HG02610 (cell line): Measurements from ENCODE around the gene ASXL1.
"Not testable (repeated sequence)": the region's sequence is repeated elsewhere in the genome, so short reads cannot be mapped to it uniquely, and the experiment has no call there.

Source experiments
- ATAC-seq: cut with Tn5 transposase; IDR thresholded peaks from one replicate; pipeline ENCODE4 v1.9.1; 2021; ENCODE audit warnings: mild to moderate bottlenecking, moderate library complexity; ENCODE audit not compliant: unreplicated experiment

ASXL1 gene

DNA sequence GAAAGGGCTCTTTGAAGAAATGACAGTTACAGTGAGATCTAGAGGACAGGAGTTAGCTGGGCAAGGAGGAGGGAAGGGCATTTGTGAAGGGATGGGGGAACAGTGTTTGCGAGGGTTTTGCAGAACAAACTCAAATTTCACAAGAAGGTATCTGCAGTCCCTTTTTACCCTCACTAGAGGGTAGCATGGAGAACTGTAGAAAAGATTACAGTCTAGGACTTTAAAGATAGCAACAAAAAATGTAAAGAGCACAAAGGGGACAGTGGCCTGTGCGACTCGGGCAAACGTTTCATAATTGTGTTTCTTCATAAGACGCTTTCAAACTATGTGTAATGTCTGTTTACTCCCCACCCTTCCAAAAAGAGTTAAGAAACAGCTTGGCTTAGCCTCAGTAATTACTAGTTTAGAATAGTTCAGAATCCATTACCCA is 21.2 kb upstream of the ASXL1 start:
- ATAC-seq = no peak

DNA sequence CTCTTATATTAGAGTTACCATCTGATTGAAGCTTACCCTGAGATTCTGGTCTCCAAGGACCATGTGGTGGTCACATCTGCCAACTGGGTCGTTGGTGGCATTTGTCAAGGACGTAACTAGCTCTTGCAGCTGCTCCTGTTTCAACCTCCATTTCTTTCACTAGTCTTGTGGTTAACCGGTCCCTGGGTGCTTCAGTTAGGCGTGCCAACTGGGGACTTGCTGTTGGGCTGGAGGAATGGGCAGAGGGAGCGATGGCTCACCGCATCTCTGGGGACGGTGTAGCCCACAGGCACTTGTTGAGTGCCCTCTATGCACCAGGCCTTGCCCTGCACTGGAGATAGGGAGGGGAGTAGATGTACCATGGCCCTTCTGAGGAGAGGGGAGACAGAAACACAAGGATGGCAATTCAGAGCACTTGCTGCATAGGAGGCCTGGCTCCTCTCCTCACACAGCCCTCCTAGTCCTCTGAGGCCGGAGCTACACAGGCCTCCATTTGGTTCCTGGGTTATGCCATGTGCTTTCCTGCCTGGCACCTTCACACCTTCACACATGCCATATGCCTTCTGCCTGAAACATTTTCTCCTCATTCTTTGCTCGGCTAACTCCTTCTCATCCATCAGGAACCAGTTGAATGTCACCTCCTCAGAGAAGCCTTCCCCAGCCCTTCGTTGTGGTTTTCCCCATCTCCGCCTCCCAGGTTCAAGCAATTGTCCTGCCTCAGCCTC is 20.0 kb upstream of the ASXL1 start:
- no peak for ATAC-seq

DNA sequence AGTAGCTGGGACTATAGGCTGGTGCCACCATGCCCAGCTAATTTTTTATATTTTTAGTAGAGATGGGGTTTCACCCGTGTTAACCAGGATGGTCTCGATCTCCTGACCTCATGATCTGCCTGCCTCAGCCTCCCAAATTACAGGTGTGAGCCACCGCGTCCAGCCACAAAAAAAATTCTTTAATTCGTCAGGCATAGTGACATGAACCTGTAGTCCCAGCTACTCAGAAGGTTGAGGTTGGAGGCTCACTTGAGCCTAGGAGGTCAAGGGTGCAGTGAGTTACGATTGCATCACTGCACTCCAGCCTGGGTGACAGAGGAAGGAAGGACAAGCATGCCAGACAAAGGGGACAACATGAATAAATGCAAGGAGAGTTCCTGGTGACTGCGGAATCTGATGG is 19.5 kb upstream of the ASXL1 start:
- ATAC-seq = no peak

DNA sequence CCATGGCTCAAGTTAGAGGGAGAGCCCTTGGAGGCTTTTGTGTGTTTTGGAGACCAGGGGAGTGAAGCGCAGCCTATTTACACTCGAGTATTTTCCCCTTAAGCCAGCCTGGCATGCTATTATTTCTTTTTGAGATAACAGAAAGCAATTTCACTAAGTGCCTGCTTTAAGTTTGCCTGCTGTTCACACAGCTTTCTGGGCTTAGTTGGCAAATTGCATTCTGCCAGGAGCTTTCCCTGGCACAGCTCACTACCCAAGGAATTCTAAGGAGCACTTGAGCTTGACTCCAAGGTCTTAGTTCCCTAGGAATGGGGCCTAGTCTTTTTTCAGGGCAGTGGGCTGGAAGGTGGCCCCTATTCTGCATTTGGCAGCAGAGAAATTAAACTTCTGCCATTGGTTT is 19.0 kb upstream of the ASXL1 start:
- no peak for ATAC-seq

DNA sequence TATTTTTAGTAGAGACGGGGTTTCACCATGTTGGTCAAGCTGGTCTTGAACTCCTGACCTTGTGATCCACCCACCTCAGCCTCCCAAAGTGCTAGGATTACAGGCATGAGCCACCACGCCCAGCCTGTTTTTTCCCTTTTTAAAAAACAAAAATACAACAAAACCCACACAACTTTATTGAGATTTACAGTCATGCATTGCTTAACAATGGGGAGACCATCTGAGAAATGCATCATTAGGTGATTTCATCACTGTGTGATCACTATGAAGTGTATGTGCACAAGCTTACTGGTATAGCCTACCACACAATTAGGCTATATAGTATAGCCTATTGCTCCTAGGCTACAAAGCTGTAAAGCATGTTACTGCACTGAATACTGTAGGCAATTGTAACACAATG is 17.1 kb upstream of the ASXL1 start:
- ATAC-seq = not testable (repeated sequence)

DNA sequence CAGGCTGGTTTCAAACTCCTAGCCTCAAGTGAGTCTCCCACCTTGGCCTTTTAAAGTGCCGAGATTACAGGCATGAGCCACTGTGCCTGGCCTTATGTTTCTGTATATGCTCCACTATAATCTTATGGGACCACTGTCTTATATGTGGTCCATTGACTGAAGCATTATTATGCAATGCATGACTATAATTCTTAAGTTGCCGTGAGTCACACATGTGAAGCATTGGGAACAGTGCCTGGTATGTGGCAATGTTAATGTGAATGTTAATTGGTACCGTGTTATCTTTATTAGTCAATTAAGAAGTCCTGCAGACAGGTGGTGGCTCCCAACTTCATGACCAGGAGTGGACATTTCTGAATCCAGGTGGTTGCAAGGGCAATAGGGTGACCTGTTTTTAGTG is 14.7 kb upstream of the ASXL1 start:
- ATAC-seq = no peak

DNA sequence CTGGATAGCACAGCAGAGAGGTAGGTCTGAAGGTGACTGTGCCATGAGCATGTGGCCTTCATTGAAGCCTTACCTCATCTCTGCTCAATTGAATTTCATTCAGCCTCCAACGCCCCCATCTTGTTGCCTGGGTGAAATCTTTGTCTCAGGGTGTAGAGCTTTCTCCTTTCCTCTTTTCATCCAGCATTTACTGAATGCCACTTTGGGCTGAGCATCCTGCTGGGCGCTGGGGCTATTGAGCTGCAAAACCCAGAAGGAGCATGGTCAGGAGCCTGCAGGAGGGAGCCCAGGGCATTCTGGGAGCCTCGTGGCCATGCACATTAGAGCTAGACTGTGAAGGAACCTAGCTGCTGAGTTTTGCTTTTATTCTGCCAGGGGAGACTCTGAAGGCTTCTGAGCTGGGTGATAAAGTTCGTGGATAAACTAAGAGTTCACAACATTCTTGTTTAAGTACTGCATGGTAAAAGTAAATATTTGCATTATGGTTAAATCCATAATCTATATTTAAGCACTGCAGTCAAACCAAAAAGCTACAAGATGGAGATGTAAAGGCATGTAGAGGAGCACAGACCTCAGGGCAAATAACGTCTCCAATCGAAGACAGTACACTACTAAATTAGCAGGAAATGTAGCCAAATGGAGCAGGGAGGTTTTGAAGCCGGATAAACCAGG is 13.2 kb upstream of the ASXL1 start:
- ATAC-seq = no peak

DNA sequence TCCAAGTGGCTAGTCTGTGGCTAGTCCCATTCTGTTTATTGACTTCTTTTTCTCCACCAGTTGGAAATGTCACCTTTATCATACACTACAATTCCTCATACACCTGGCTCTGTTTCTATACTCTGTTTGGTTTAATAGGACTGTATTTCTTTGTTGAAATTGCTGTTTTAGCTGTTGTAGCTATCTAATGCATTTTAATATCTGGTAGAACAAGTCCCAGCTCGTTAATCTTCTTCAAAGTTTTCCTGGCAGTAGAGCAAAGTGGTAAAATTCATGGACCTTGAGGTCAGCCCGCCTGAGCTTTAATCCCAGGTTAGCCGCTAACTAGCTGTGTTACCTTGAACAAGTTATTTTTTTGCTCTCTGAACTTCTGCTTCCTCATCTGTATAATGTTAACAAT is 9.9 kb upstream of the ASXL1 start:
- ATAC-seq = no peak

DNA sequence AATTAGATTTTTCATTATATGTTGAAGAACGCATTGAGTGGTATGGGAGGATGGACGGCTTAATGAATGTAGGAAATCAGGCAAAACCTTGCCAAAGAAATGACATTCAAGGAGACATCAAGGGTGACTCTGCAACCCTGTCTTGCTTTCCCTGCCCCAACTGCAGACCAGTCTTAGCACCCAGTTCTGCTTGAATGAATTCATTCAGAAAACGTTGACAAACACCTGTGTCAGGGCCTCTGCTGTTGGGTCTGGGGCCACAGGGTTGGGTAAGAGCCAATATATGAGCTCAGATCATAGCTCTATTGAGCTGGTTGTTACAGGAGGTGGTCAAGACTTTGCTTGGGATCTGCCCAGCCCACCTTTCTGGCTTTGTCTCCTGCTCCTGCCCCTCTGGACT is 7.7 kb upstream of the ASXL1 start:
- no peak for ATAC-seq

DNA sequence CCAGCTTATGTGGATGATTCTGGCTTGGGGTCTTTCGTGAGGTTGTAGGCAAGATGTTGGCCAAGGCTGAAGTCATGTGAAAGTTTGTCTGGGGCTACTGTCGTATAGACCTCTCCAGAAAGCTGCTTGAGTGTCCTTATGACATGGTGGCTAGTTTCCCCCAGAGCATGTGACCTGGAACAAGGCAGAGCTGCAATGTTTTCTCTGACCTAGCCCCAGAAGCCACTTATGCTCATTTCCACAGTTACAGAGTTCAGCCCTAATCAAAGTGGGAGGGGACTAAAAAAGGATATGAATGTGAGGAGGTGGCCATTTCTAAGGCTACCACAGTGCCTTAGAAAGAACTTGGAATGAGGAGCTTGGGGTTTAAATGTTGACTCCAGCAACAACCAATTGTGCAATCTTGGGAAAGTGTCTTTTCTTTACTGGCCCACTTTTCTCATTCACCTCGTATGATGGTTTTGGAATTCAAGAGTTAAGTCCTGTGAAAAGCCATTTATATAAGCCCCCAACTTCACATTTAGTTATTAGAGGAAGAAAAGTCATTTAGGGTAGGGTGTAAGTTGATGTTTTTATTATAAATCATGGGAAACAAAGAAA is 5.9 kb upstream of the ASXL1 start:
- no peak for ATAC-seq

DNA sequence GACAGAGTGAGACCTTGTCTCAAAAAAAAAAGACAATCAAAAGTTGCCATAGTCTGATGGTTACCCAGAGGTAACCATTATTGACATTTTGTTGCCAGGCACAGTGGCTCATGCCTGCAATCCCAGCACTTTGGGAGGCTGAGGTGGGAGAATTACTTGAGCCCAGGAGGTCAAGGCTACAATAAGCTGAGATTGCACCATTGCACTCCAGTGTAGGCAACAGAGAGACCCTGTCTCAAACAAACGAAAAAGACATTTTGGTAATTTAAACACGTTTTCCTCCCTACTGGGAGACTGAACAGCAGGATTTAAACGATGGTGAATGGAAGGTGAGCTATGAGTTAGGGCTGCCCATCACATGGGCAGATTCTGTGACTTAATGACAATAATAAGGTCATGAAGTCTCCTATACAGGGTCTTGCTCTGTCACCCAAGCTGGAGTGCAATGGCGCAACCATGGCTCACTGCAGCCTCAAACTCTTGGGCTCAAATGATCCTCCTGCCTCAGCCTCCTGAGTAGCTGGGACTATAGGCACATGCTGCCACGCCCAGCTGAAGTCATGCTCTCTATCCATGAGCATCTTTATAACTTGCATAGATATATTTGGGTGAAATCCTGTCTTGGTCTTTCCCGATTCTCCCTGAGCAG is 4.2 kb upstream of the ASXL1 start:
- no peak for ATAC-seq

DNA sequence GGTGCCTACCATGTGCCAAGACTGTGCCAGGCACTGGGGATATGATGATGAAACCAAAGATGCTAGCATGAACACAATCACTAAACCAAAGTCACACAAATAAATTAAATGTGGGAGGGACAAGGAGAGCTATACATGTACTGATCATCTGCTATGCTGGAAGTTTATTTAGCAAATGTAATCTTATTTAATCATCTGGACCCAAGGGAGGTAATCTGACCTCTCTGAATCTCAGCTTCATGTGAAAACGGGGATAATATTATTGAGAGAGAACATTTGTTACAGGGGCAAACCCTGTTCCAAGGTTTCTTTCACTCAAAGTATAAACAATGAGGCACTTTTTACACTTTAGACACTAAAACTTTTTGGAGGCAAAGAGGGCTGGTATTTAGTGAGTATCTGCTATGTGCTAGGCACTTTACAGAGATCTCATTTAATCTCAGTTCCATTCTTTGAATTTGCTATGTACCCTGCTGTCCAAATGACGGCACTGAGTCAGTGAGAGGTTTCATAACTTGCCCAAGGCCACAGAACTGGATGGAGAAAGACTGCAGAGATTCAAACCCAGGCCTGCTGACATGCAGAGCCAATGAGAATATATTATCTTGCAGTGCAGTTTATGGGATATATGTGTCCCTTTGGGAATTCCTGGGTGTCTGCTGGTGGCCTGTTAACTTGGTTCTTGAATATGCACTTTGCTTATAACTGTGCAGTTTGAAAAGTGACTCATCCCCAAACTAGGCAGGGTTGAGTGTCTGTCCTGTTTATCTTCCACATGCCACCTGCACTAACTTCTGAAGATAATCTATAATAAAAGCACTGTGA is 3.3 kb upstream of the ASXL1 start:
- ATAC-seq = peak; percentile 32

DNA sequence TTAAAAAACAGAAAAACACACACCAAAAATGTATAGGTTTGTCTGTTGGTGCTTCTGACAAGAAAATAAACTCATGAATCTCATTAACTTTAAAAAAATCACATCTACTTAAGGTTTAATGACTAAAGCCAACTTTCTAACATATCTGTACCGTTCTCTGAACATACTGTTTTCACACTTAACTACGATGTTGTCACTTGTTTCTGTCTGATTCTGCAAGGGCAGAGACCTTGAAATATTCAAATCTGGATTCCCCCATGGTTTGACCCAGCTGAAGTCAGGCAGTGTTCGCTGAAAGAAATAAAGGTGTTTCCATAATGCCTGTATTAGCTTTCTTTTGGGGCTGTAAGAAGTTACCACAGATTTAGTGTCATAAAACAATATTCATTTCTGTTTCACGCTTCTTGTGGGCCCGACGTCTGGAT is 2.7 kb upstream of the ASXL1 start:
- peak; percentile 49 for ATAC-seq

DNA sequence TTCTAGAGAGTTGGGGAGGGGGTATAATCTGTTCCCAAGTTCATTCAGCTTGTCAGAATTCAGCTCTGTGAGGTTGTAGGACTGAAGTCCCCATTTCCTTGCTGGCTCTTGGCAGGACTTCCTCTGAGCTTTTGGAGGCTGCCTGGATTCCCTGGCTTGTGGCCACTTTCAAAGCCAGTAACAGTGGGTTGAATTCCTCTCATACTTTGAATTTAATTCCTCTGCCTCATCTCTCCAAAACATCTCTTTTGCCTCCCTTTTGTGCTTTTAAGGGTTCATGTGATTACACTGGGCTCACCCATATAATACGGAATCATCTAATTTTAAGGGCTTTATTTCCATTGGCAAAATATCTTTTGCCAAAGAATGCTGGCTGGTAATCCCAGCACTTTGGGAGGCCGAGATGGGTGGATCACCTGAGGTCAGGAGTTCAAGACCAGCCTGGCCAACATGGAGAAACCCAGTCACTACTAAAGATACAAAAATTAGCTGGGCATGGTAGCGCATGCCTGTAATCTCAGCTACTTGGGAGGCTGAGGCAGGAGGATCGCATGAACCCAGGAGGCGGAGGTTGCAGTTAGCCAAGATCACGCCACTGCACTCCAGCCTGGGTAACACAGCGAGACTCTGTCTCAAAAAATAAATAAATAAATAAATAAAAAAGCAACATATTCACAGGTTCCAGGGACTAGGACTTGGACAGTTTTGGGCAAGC is 2.1 kb upstream of the ASXL1 start:
- not testable (repeated sequence) for ATAC-seq

DNA sequence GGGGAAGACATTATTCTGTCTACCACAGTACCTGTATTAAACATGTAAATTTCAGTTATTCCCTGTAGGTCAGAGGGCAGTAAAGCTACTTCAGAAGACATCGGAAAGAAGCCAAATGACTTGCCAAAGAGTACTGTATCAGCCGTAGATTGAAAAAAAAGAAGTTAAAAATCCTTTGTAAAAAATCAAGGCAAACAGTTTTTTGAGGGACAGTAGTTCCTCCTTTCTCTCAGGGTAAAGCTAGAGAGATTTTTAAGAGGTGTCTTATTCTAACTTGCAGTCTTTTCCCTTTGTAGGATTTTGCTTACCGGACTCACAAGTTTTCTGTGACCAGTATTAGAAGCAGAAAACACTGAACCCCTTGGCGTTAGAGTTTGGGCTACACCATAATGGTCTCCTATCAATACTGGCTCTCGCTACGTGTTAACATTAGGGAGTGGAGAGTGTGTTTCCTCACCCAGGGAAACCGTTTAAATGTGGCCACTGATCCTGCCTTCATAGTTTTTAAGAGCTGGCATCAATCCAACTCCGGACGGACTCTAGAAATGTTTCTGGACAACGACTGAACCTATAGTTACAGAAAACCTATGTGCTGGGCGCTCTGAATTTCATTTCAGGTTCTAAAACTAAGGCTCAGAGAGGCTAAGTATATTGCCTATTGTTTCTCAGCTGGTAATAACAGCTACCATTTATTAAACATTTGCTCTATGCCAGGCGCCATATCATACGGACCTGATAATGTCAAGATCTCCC is 1.3 kb upstream of the ASXL1 start:
- ATAC-seq = no peak

DNA sequence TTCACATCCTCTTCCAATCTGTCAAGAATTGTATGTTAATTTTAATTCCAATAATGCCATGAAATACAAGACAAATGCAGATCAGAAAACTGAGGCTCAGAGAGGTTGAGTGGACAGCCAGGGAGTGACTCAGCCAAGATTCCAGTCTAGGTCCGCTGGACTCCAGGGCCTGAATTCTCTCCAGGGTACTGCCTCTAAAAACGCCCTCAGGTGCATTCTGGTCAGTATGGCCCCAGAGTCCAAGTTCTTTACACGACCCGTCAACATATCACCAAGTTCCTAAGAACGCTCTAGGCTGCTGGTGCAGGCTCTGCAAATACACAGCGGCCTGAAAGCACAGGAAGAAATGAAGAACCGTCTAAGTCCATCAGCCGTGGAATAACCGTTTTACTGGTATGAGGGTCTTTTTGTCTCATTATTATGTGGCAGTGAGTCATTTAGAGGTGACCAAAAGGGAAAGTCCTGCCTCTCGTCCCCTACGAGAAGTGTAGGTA is 709 bp upstream of the ASXL1 start:
- no peak for ATAC-seq

DNA sequence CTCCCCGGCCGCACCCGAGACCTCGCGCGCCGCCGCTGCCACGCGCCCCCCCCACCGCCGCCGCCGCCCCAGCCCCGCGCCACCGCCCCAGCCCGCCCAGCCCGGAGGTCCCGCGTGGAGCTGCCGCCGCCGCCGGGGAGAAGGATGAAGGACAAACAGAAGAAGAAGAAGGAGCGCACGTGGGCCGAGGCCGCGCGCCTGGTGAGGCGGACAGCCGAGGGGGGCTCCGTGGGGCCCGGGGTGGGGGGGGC is 426 bp downstream of the ASXL1 start:
- ATAC-seq = no peak

DNA sequence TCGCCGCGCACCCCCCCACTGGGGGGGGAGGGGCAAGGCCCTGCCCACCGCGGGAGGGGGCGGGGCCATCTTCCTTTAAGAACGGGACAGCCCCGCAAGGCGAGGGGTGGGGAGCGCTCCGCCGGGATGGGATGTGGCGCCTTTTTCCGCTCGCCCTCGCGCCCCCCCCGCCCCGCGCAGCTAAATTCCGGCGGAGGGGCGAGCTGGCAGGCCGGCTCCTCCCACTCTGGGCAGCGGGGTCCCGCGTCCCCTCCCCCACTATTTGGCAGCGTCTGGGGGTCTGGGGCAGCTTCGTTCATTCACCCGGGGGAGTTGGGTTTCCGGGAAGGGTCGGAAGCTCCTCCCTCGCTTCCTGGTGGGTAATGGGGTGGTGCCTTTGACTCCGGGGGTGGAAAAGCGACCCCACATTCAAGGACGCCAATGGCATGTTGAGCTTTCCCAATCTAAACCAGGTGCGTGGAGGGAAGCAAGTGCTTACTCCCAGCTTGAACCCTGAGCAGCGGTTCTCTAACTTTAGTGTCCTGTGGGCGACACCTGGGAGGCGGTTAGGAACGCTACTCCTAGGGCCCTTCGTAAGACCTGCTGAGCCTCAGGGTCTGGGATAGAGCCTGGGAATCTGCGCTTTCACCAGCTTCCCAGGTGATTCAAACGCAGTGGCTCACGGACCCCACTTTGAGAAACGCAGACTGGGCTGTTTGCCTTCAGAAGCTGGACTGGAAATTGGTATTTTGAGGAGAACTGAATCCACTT is 927 bp downstream of the ASXL1 start:
- ATAC-seq = no peak
